HepG2 (cell line): ENCODE measurements around the gene MUTYH. TPM values are rescaled to one million over a fixed set of nuclear protein-coding genes. Genes with fewer than 3 reads are reported as not detected.

Experiments
- CEBPZ ChIP-seq: IDR thresholded peaks from 2 replicates; pipeline ENCODE4 v1.6.1; 2012; ENCODE audit warnings: low read length, improper control_type of control experiment
- CREBL2 ChIP-seq: sonication (generic); formaldehyde crosslinking; IDR thresholded peaks from 2 replicates; pipeline ENCODE4 v1.8.1; 2023; ENCODE audit warnings: missing genetic modification reagents, mild to moderate bottlenecking, borderline replicate concordance
- HIVEP1 ChIP-seq: sonication (generic); formaldehyde crosslinking; IDR thresholded peaks from 2 replicates; pipeline ENCODE4 v1.4.0; 2020; ENCODE audit warnings: mild to moderate bottlenecking, missing genetic modification reagents
- HOXA5 ChIP-seq: sonication (generic); formaldehyde crosslinking; IDR thresholded peaks from 2 replicates; pipeline ENCODE4 v1.4.0; 2020; ENCODE audit warnings: missing genetic modification reagents
- MED8 ChIP-seq: sonication (generic); formaldehyde crosslinking; IDR thresholded peaks from 2 replicates; pipeline ENCODE4 v1.8.1; 2023; ENCODE audit warnings: mild to moderate bottlenecking, missing genetic modification reagents; ENCODE audit not compliant: insufficient replicate concordance
- PHF5A ChIP-seq: IDR thresholded peaks from one replicate; pipeline ENCODE4 v1.6.1; 2018; ENCODE audit warnings: low read depth, missing genetic modification reagents; ENCODE audit not compliant: unreplicated experiment
- RBM22 ChIP-seq: fragments of 200-400 bp; formaldehyde crosslinking; optimal IDR thresholded peaks from 2 replicates; pipeline ENCODE3; 2017; ENCODE audit warnings: mild to moderate bottlenecking, low read length, moderate library complexity
- SRSF1 ChIP-seq: fragments of 200-400 bp; formaldehyde crosslinking; optimal IDR thresholded peaks from 2 replicates; pipeline ENCODE3; 2017; ENCODE audit warnings: mild to moderate bottlenecking, low read depth, low read length, moderate library complexity
- SRY ChIP-seq: sonication (generic); formaldehyde crosslinking; IDR thresholded peaks from 2 replicates; pipeline ENCODE4 v1.8.0; 2022; ENCODE audit warnings: mild to moderate bottlenecking, missing genetic modification reagents
- TEF ChIP-seq: sonication (generic); formaldehyde crosslinking; IDR thresholded peaks from 2 replicates; pipeline ENCODE4 v1.5.0; 2020; ENCODE audit warnings: missing genetic modification reagents
- TFDP1 ChIP-seq: IDR thresholded peaks from 2 replicates; pipeline ENCODE4 v1.6.1; 2016; ENCODE audit warnings: missing compliant biosample characterization, missing genetic modification reagents, borderline replicate concordance
- ZKSCAN8 ChIP-seq: IDR thresholded peaks from 2 replicates; pipeline ENCODE4 v1.6.1; 2016; ENCODE audit warnings: borderline replicate concordance, missing genetic modification reagents, missing compliant biosample characterization
- ZNF121 ChIP-seq: sonication (generic); formaldehyde crosslinking; IDR thresholded peaks from 2 replicates; pipeline ENCODE4 v1.5.0; 2020; ENCODE audit warnings: mild to moderate bottlenecking, missing genetic modification reagents
- ZNF143 ChIP-seq: sonication (generic); formaldehyde crosslinking; IDR thresholded peaks from 2 replicates; pipeline ENCODE4 v1.4.0; 2020; ENCODE audit warnings: missing genetic modification reagents
- ZNF607 ChIP-seq: sonication (generic); formaldehyde crosslinking; IDR thresholded peaks from 2 replicates; pipeline ENCODE4 v1.5.1; 2020; ENCODE audit warnings: missing genetic modification reagents, mild to moderate bottlenecking, borderline replicate concordance
- ZNF609 ChIP-seq: sonication (generic); formaldehyde crosslinking; IDR thresholded peaks from 2 replicates; pipeline ENCODE4 v1.4.0; 2020; ENCODE audit warnings: mild to moderate bottlenecking, missing genetic modification reagents, borderline replicate concordance
- ZNF746 ChIP-seq: sonication (generic); formaldehyde crosslinking; IDR thresholded peaks from 2 replicates; pipeline ENCODE4 v1.8.0; 2022; ENCODE audit warnings: mild to moderate bottlenecking, missing genetic modification reagents
- ZNF883 ChIP-seq: sonication (generic); formaldehyde crosslinking; IDR thresholded peaks from 2 replicates; pipeline ENCODE4 v1.5.1; 2020; ENCODE audit warnings: mild to moderate bottlenecking, missing genetic modification reagents; ENCODE audit errors: not compliant biosample characterization
- ZSCAN25 ChIP-seq: sonication (generic); formaldehyde crosslinking; IDR thresholded peaks from 2 replicates; pipeline ENCODE4 v1.8.0; 2022; ENCODE audit warnings: mild to moderate bottlenecking, missing genetic modification reagents
- polyA plus RNA-seq, 8 experiments: library from polyadenylated mRNA; depleted of rRNA in 3 of 8; stranded (reverse) in 7 of 8; unstranded in 1 of 8; fragments of >200 nt; fragmentation: Illumina TruSeq in 4 of 8; extraction: Trizol in 4 of 8; gene quantifications; 2 replicates each; pipeline versions ENCODE4 v1.2.1 to v1.2.3, GENCODE V29; 2011 to 2016; ENCODE audit warnings: low read depth in 4 of 8, missing spikeins in 1 of 8, mixed read lengths in 1 of 8; ENCODE audit not compliant: insufficient read depth in 1 of 8
- total RNA-seq, 5 experiments: library from RNA; depleted of rRNA; stranded (reverse); fragments of >200 nt; fragmentation: Illumina TruSeq; extraction: Trizol; gene quantifications; 2 replicates each; pipeline ENCODE4 v1.2.3, GENCODE V29; 2016; ENCODE audit warnings: low read depth in 1 of 5

MUTYH gene
- total and polyA plus RNA-seq, 2 of the 13 experiments (the other 11 are each of a cell fraction or from before 2014, with no cell fraction given), result 16.3 to 17.1 TPM

GRCh38 chr1:45339789-45340558 is at the start of gene MUTYH, which contains the start of gene TOE1 (continued):
- no peak; the same call in 1 of the 2 replicates for TF ChIP-seq ZNF609
- peak; percentile 24; the same call in 1 of the 2 replicates for TF ChIP-seq ZSCAN25 (CRISPR knock-in tag)
- TF ChIP-seq PHF5A, result no peak
- TF ChIP-seq MED8 (CRISPR knock-in tag), result no peak
- TF ChIP-seq RBM22, result peak; percentile 64
- TF ChIP-seq SRSF1, result no peak
- peak; percentile 94 for TF ChIP-seq TFDP1
- TF ChIP-seq ZKSCAN8, result no peak
- peak; percentile 79; the same call in 1 of the 2 replicates for TF ChIP-seq HIVEP1 (CRISPR knock-in tag)
- no peak for TF ChIP-seq ZNF121 (CRISPR knock-in tag)
- TF ChIP-seq ZNF607 (CRISPR knock-in tag), result no peak
- peak; percentile 92 for TF ChIP-seq ZNF143 (CRISPR knock-in tag)
- TF ChIP-seq TEF (CRISPR knock-in tag), result no peak
- peak; percentile 99; the same call in 1 of the 2 replicates for TF ChIP-seq CREBL2 (CRISPR knock-in tag)
- no peak for TF ChIP-seq CEBPZ
- TF ChIP-seq SRY, result 0 out of 2 replicates have a peak, but pooled peaks have one; percentile 19
- TF ChIP-seq ZNF883 (CRISPR knock-in tag), result peak; percentile 96
- TF ChIP-seq HOXA5, result peak; percentile 80
- no peak; the same call in none of the 2 replicates for TF ChIP-seq ZNF746 (CRISPR knock-in tag)
